ENCODE measurements around the gene DIP2A. TPM values are rescaled to one million over a fixed set of nuclear protein-coding genes. Genes with fewer than 3 reads are reported as not detected.

Gene DIP2A
- total and polyA plus RNA-seq, 7 donors = 7.3 to 12.2 (median 11.0) TPM

DNA sequence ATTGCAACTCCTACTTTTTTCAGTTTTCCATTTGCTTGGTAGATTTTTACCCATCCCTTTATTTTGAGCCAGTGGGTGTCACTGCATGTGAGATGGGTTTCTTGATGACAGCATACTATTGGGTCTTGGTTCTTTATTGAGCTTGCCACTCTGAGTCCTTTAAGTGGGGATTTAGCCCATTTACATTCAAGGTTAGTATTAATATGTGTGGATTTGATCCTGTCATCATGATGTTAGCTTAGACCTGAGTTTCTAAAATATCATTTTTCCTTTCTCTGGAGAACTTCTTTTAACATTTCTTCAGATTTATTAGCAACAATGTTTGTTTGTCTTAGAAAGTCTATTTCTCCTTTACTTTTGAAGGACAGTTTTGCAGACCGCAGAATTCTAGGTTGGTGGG lies 158.0 kb downstream of the DIP2A start:
- H3K9me3 ChIP-seq = no peaks in the 10 kb centered on the region
- H3K4me1 ChIP-seq = no peaks in the 10 kb centered on the region
- no peaks in the 10 kb centered on the region for H3K36me3 ChIP-seq (ENCODE audit: insufficient read depth in 1 of 2, low read depth in 1 of 2)
- no peak for ATAC-seq
- no peak overlapping the region for H3K27ac ChIP-seq
- intact Hi-C loops (cut with DNase I) = no loop called here
- TF ChIP-seq, protein P1, sequence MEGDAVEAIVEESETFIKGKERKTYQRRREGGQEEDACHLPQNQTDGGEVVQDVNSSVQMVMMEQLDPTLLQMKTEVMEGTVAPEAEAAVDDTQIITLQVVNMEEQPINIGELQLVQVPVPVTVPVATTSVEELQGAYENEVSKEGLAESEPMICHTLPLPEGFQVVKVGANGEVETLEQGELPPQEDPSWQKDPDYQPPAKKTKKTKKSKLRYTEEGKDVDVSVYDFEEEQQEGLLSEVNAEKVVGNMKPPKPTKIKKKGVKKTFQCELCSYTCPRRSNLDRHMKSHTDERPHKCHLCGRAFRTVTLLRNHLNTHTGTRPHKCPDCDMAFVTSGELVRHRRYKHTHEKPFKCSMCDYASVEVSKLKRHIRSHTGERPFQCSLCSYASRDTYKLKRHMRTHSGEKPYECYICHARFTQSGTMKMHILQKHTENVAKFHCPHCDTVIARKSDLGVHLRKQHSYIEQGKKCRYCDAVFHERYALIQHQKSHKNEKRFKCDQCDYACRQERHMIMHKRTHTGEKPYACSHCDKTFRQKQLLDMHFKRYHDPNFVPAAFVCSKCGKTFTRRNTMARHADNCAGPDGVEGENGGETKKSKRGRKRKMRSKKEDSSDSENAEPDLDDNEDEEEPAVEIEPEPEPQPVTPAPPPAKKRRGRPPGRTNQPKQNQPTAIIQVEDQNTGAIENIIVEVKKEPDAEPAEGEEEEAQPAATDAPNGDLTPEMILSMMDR (IDR thresholded peaks at IDR 0.05) = no peak
- 92 to 99% (median 94%) methylated on average over 1 of the region's 1 CpG for WGBS, 3 donors
- peaks cover 0 to 11% (median 0%) of the 10 kb centered on the region in 3 donors for H3K27me3 ChIP-seq (ENCODE audit: insufficient read depth in 3 of 3, low read length in 2 of 3)
- DNase-seq = no peak
- H3K4me3 ChIP-seq = no peak overlapping the region

DNA sequence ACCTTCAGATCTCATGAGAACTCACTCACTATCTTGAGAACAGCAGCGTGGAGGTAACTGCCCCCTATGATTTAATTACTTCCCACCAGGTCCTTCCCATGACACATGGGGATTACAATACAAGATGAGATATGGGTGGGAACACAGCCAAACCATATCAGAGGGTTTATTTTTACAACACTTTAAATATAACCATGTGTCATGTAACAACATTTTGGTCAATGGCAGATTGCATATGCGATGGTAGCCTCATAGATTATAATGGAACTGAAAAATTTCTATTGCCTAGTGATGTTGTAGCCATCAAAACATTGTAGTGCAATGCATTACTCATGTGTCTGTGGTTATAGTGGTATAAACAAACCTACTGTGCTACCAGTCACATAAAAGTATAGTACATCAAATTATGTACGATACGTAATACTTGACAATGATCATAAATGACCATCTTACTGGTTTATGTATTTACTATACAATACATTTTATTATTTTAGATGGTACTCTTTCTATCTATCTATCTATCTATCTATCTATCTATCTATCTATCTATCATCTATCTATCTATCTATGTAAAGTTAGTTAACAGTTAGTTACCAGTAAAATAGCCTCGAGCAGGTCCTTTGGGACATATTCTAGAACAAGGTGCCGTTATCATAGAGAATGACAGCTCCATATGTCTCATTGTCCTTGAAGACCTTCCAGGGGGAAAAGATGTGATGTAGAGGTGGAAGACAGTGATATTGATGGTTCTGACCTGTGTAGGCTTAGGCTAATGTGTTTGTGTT lies 158.8 kb downstream of the DIP2A start:
- no peak for DNase-seq
- intact Hi-C loops (cut with DNase I) = no loop called here
- no peak overlapping the region for H3K4me3 ChIP-seq
- WGBS, 3 donors = 66 to 87% (median 85%) methylated on average over 6 of the region's 6 CpGs
- TF ChIP-seq, protein P1 (IDR thresholded peaks at IDR 0.05) = no peak
- ATAC-seq = no peak
- peaks cover 0 to 11% (median 0%) of the 10 kb centered on the region in 3 donors for H3K27me3 ChIP-seq (ENCODE audit: insufficient read depth in 3 of 3, low read length in 2 of 3)
- no peaks in the 10 kb centered on the region for H3K9me3 ChIP-seq
- H3K27ac ChIP-seq = no peak overlapping the region
- H3K36me3 ChIP-seq (ENCODE audit: insufficient read depth in 1 of 2, low read depth in 1 of 2) = no peaks in the 10 kb centered on the region
- H3K4me1 ChIP-seq = no peaks in the 10 kb centered on the region

DNA sequence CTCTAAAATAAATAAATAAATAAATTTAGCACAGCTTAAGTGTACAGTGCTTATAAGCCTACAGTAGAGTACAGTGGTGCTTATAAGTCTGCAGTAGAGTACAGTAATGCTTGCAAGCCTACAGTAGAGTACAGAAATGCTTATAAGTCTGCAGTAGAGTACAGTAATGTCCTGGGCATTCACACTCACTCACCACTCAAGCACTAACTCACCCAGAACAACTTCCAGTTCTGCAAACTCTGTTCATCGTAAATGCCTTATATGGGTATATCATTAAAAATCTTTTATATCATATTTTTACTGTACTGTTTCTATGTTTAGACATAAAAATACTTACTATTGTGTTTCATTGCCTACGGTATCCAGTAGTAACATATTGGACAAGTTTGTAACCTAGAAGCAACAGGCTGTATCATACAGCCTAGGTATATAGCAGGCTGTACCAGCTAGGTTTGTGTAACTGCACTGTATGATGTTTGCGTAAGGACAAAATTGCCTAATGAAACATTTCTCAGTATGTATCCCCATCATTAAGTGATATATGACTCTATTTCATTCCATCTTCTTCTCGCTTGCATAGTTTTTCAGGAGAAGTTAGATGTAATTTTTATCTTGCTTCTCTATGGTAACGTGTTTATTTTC lies 160.2 kb downstream of the DIP2A start:
- TF ChIP-seq, protein P1 (IDR thresholded peaks at IDR 0.05) = no peak

More for the DNA sequence above, 160.2 kb downstream of the DIP2A start:
- intact Hi-C loops (cut with DNase I) = no loop called here
- DNase-seq (no peak), ATAC-seq (no peak)
- no peak overlapping the region for H3K4me3 ChIP-seq
- no peaks in the 10 kb centered on the region for H3K36me3 ChIP-seq (ENCODE audit: insufficient read depth in 1 of 2, low read depth in 1 of 2)
- WGBS, 3 donors = 94% methylated on average over 5 of the region's 5 CpGs
- H3K9me3 ChIP-seq = no peaks in the 10 kb centered on the region
- no peaks in the 10 kb centered on the region for H3K4me1 ChIP-seq
- peaks cover 0 to 11% (median 0%) of the 10 kb centered on the region in 3 donors for H3K27me3 ChIP-seq (ENCODE audit: insufficient read depth in 3 of 3, low read length in 2 of 3)
- H3K27ac ChIP-seq = no peak overlapping the region

Other genes starting within 250 kb of the DIP2A start
- gene LSS, start 230.1 kb upstream of the DIP2A start, total RNA-seq = 10 to 100 TPM; 24.8 to 31.5 (median 30.4) TPM
- gene LSS, start 230.1 kb upstream of the DIP2A start, polyA plus RNA-seq = 10 to 100 TPM; 10.7 to 19.3 (median 14.4) TPM
- 100 to 1,000 TPM in 1 of 4 donors, 10 to 100 TPM in 3; 70.4 to 102 (median 89.7) TPM for gene MCM3AP, start 173.3 kb upstream of the DIP2A start, total RNA-seq
- gene MCM3AP, start 173.3 kb upstream of the DIP2A start, polyA plus RNA-seq = 100 to 1,000 TPM in 1 of 3 donors, 10 to 100 TPM in 2; 44.0 to 104 (median 49.6) TPM
- gene YBEY, start 172.5 kb upstream of the DIP2A start, total RNA-seq = 10 to 100 TPM in 1 of 4 donors, 1 to 10 TPM in 3; 4.7 to 11.0 (median 7.1) TPM
- gene YBEY, start 172.5 kb upstream of the DIP2A start, polyA plus RNA-seq = 10 to 100 TPM; 12.2 to 18.2 (median 14.8) TPM
- 1 to 10 TPM in 3 of 4 donors, under 1 TPM in 1; 0.49 to 3.0 (median 1.1) TPM for gene C21orf58, start 135.0 kb upstream of the DIP2A start, total RNA-seq
- 1 to 10 TPM in 1 of 3 donors, under 1 TPM in 2; 0.38 to 2.3 (median 0.47) TPM for gene C21orf58, start 135.0 kb upstream of the DIP2A start, polyA plus RNA-seq
- 100 to 1,000 TPM in 3 of 4 donors, 10 to 100 TPM in 1; 99.4 to 642 (median 295) TPM for gene PCNT, start 134.7 kb upstream of the DIP2A start, total RNA-seq
- gene PCNT, start 134.7 kb upstream of the DIP2A start, polyA plus RNA-seq = 100 to 1,000 TPM; 118 to 294 (median 248) TPM
- 1 to 10 TPM in 1 of 4 donors, under 1 TPM in 3; 0.52 to 2.0 (median 0.80) TPM for gene S100B, start 146.2 kb downstream of the DIP2A start, total RNA-seq
- 1 to 10 TPM; 1.1 to 2.0 (median 1.7) TPM for gene S100B, start 146.2 kb downstream of the DIP2A start, polyA plus RNA-seq
- gene PRMT2, start 176.8 kb downstream of the DIP2A start, total RNA-seq = 10 to 100 TPM; 15.4 to 33.6 (median 25.0) TPM
- 10 to 100 TPM; 19.4 to 41.5 (median 29.8) TPM for gene PRMT2, start 176.8 kb downstream of the DIP2A start, polyA plus RNA-seq